PFSK-1 (cell line): ENCODE measurements around the gene EML3.

Experiments used
- FOXP2 ChIP-seq: optimal IDR thresholded peaks from 2 replicates; pipeline ENCODE3; 2011; ENCODE audit warnings: borderline replicate concordance, control low read depth, inconsistent platforms; ENCODE audit not compliant: insufficient read depth; ENCODE audit errors: extremely low read length, extremely low read depth
- POLR2AphosphoS5 ChIP-seq: IDR thresholded peaks from 2 replicates; pipeline ENCODE4 v1.6.1; 2012; ENCODE audit warnings: low read depth, mild to moderate bottlenecking, control low read depth, low read length, moderate library complexity
- REST ChIP-seq, 2 experiments: IDR thresholded peaks; 2 replicates each; pipeline versions ENCODE4 v1.6.1 to v1.8.0; 2011 to 2012; ENCODE audit warnings: low read depth in 2 of 2, low read length in 2 of 2, control low read depth in 1 of 2, inconsistent platforms in 1 of 2, mild to moderate bottlenecking in 1 of 2, moderate library complexity in 1 of 2; ENCODE audit not compliant: insufficient read depth in 1 of 2
- SIN3A ChIP-seq: IDR thresholded peaks from 2 replicates; pipeline ENCODE4 v1.6.1; 2012; ENCODE audit warnings: mild to moderate bottlenecking, low read length, moderate library complexity, borderline replicate concordance; ENCODE audit not compliant: insufficient read depth
- TAF1 ChIP-seq: IDR thresholded peaks from 2 replicates; pipeline ENCODE4 v1.6.1; 2012; ENCODE audit warnings: low read length, control low read depth, borderline replicate concordance; ENCODE audit not compliant: insufficient read depth

EML3 gene

GRCh38 chr11:62601122-62601371 is 11.5 kb downstream of the EML3 start:
- TF ChIP-seq FOXP2 (no peak), TAF1 (0 out of 2 replicates have a peak, but pooled peaks have one; percentile 1)

GRCh38 chr11:62600367-62601121 is 12.0 kb downstream of the EML3 start:
- no peak for TF ChIP-seq TAF1
- no peak for TF ChIP-seq REST (IDR thresholded peaks at IDR 0.05; ENCODE audit: insufficient read depth in 1 of 2, low read depth in 2 of 2, low read length in 2 of 2)
- no peak for TF ChIP-seq FOXP2
- TF ChIP-seq SIN3A = no peak
- no peak for TF ChIP-seq POLR2AphosphoS5

- no peak for TF ChIP-seq POLR2AphosphoS5
- 0 out of 2 replicates have a peak, but pooled peaks have one; percentile 0 for TF ChIP-seq TAF1
Observed at GRCh38 chr11:62599901-62600300, 12.7 kb downstream of the EML3 start.

- no peak for TF ChIP-seq POLR2AphosphoS5
- peak; percentile 96 for TF ChIP-seq FOXP2
Observed at GRCh38 chr11:62599069-62599696, 13.4 kb downstream of the EML3 start.

GRCh38 chr11:62595124-62595523 is 17.5 kb downstream of the EML3 start:
- peak; percentile 25; the same call in 1 of the 2 replicates for TF ChIP-seq POLR2AphosphoS5
- TF ChIP-seq TAF1 = no peak
- TF ChIP-seq REST (IDR thresholded peaks at IDR 0.05; ENCODE audit: insufficient read depth in 1 of 2, low read depth in 2 of 2, low read length in 2 of 2) = no peak
- no peak for TF ChIP-seq SIN3A
- no peak for TF ChIP-seq FOXP2

GRCh38 chr11:62593434-62594044 is 19.0 kb downstream of the EML3 start:
- no peak for TF ChIP-seq FOXP2
- TF ChIP-seq REST (IDR thresholded peaks at IDR 0.05; ENCODE audit: insufficient read depth in 1 of 2, low read depth in 2 of 2, low read length in 2 of 2) = no peak
- TF ChIP-seq TAF1 = no peak
